ENCODE results near the gene NFASC.

The NFASC gene

DNA sequence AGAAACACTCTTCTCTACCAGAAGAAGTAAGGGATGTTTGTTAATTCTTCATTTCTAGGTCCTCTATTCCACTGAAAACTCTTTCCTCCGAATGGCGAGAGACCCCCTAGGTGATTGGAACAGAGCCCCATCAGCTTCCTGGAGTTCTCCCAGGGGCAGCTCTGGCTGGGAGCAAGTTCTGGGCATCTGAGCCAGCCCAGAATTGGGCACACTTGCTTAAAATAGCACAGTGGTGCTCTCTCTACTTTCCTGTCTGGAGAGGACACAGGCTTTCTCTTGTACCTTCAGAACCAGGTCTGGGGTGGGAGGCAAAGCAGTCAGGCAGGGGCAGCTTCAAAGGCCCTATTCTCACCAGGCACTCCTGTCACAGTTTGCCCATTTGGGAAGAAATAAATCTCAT, 89.2 kb downstream of the NFASC start:
- no peak for DNase-seq (ENCODE audit: low read depth)

DNA sequence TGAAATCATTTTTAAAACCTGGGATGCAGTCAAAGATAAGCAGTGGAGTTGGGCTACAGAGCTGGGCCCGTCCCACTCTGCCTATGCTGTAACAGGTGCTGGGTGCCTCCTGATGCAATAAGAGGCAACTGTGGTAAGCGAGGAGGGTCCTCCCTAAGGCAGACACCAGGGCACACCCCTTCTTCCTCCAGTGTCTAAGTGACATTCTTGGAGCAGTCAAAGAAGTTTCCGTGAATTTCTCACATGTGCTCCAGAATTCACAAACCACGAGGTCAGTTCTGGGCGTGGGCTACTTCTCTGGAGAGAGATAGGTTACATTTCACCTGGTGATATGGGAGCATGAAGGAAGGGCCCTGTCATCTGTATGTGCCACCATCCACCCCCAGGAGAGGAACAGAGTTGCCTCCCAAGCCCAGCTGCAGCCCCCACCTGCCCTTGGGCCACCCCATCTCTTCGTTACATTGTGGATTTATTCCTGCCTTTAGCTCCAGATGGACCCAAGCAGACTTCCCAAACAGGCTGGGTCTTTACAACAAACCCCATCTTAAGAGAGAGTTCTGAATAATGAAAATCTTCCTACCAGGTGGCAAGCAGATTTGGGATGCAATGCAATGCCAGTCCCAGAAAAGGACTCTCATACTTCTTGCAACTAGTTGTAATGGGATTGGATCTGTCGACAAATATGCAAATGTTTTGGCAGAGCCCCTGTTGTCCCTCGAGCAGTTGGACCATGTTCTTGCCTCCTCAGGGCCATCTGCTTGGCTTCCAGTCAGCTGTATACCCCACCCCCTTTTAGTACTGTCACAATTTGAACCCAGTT, 89.9 kb downstream of the NFASC start:
- DNase-seq (ENCODE audit: low read depth), result no peak

DNA sequence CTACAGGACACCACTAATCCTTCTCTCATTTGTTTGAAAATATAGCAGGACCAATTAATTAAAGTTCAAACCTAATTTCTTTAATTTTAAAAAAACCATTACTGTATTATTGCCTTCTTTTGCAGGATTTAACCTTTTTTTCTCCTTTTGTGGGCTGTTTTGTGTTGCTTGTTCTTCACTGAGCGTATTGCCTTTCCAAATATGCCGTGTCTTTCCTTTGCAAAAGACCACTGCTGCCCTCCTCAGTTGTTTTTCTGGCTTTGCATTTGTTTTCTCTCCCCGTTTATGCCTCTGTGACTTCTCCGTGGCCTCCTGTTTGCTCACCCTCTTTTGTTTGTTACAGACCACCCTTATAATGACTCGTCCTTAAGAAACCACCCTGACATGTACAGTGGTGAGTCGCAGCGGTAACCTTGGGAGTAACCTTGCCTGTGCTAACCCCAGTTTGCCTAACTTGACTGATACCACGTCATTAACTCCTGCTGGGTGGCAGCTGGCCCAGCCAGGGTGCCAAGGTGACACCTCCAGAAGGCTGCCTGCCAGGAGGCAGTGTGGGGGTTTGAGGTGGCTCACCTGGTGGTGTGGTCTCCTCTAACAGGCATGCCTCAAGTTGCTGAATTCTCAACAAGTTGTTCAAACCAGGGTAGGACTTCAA, 91.2 kb downstream of the NFASC start:
- no peak for DNase-seq (ENCODE audit: low read depth)

DNA sequence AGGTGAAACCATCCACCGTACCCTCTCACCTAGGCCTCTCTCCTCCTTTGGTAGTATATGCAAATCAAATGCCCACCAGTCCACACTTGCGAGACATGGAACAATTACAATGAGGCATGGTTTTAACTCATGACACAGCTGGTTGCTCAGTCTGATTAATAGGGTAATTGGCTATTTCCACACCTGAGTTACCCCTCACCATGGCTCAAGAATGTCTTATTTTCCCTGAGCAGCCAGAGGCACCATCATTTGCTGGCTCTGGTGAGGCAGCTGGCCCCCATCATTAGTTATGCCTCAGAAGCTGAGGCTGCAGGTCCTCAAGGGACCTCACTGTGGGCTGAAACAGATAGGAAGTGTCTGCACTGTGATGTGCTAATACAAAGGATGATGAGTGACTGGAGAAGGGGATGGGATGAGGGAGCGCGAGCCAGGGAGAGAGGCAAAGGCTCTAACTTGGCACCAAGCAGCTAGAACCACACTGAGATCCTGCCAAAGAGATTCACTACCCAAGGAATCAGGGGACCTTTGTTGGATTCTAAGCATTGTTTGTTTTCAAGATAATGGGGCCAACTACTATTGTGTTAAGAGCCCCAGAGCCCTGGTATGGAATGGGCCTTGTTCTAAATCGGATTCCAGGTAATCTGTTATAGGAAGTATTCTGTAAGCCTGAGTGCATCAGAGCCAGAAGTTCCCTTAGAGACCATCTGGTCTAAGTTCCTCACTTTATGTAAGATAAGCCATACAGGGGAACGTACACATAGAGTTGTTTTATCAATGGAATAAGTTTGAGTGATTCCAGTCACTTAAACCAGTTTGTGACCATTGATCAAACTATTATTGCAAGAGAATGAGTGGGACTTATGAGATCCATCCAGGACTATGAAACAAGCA, 92.3 kb downstream of the NFASC start:
- DNase-seq (ENCODE audit: low read depth), result no peak

DNA sequence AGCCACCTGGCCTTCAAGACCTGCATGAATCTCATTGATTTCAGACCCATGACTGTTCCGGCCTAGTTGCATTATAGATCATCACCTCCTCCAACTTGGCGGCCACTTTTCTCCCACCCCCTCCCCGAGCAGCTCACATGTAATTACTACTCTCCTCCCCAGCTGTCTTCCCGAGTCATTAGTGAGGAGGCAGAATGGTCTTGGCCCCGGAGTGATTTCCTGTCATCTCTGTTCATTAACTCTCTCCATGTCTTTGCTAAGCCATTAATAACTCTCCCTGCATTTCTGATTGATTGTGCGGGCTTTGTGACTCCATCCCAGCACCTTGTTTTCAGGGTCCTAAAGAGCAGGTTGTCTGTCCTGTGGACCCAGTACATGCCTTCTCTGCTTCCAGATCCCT, 96.8 kb downstream of the NFASC start:
- DNase-seq (ENCODE audit: low read depth), result no peak

DNA sequence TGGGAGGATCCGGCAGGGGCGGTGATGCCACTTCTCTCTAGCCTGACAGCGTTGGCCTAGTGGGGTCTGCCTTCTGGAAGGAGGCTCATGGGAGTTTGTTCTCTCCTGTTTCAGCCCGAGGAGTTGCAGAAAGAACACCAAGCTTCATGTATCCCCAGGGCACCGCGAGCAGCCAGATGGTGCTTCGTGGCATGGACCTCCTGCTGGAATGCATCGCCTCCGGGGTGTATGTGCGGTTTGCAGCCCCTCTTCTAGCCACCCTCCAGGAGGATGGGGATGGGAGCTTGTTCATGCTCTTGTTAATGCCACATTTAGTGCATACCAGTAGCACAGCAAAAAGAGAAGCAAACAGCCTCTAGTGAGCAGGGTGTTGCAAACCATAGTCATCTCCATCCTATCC, 97.5 kb downstream of the NFASC start:
- DNase-seq (ENCODE audit: low read depth), result no peak

DNA sequence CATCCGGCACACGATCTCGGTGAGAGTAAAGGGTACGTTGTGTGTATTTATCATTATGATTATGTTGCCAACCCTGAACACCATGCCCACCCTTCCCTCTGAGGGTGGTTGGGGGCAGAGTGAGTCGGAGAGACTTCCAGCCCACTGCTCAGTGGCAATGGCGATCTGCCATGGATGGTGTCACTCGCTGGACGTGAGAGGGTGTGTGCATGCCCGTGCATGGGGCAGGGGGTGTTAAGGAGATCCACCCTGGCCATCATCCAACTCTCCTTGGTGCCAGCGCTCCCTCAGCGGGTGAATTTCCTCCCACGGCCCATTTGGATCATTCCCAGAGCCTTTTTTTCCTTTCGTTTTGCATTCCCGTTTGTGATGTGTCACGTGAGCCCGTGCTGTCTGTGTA, 98.3 kb downstream of the NFASC start:
- DNase-seq (ENCODE audit: low read depth), result no peak

DNA sequence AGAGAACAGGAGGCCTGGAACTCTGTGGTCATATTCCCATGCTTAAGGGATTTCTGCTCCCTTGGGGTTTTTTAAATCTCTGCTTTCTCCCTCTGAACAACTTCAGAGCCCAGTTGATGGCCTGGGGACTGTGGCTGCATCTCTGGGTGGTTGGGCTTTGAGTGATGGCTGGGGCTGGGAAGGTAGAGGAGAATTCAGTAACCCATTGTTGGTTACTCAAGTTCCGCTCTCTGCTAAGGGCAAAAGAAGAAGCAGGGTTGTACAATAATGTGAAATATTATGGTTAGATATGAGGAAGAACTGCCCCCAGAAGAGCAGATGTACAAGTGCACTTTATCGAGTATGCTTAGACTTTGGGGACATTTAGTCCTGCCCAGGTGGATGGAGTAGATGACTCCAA, 100.3 kb downstream of the NFASC start:
- no peak for DNase-seq (ENCODE audit: low read depth)

DNA sequence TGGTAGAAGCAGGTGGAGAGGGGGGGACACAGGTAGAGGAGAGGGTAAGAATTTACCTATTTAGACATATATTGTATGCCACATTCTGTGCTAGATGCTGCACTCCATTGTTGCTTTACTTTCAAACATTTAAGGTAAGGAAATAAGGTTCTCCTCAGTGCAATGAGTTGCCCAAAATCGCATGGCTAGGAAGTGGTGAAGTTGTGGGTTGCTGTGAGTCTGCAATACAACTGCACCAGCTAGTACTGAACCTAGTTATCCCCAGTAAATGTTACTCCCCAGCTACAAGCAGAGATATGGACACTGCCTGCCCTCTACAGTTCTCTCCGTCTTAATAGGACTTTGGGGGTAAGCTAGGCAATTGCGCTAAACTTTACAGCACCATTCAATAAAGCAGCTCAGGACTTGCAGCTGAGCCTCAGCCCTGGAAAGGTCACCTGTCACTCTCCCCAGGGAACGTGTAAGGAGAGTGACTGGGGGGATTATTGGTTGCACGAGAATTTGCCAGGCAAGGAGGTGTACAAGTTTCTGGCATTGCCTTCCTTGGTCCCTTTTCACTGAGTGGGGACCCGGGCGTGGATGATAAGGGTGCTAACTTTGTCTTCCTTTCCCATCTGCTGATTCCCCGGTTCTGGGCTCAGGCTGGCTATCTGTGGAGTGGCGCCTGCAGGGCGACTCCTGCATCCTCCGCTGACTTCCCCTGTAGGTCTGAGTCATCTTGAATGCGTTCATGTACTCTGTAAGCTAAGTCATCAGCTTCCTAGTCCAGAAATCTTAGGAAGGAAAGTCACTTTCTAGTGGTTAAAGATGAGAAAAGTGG, 101.1 kb downstream of the NFASC start:
- DNase-seq (ENCODE audit: low read depth), result no peak

DNA sequence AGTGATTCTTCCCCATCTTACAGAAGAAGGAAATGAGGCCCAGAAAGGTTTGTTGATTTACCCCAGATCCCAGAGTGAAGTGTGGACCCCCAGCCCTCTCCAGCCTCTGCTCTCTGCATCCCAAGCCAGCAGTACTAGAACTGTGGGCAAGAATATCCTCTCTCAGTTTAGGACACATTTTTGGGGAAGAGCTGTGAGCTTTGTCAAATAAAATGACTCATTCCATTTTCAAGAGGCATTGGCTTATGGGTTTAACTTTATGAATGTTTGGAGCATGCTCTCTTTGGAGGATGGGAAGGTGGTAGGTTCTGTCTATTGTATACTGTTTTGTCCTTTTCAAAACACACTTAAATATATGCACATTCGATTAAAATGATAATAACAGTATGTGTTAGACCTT, 101.8 kb downstream of the NFASC start:
- no peak for DNase-seq (ENCODE audit: low read depth)

DNA sequence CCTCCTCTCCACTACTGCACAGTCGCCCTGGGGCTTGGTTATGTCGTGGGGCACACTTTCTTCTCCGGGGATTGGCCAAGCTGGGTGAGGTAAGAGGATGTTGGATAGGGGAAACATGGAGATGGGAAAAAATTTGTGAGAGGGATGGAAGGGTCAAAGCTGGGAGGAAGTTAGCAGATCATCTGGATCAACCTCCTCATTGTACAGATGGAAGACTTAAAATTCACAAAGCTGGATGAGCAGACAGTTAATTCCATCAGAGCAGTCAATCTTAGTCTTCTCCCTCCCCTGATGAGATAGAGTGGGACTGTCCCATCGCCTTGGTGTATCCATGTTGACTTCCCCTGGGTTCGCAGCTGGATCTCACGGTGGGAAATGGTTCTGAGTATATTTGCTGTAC, 102.8 kb downstream of the NFASC start:
- DNase-seq (ENCODE audit: low read depth), result no peak

DNA sequence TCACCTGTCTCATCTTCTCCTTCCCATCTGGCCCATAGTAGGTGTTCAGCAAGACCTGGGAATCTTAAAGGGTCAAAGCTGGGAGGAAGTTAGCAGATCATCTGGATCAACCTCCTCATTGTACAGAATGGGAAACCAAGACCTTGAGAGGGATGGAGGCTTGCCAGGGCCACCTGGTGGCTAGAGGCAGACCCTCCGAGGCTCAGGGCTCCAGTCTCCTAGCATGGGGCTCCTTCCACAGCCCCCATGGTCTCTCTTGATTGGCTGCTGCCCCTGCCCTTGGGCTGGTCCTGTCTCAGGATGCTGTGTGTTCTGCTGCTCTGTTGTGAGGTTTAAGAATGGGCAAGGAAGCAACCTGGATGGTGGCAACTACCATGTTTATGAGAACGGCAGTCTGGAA, 103.7 kb downstream of the NFASC start:
- DNase-seq (ENCODE audit: low read depth), result no peak

DNA sequence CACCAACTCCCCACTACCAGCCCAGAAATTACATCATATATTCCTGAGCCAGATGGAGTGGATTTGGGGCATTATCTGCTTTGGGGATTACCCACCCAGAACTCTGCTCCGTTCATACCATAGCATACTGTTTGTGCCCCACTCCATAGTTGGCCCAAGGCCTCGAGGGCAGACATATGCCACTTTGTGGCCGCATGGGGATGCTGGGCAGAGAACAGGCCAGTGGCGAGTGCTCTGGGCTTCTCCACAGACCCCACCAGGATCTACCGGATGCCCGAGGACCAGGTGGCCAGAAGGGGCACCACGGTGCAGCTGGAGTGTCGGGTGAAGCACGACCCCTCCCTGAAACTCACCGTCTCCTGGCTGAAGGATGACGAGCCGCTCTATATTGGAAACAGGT, 104.4 kb downstream of the NFASC start:
- no peak for DNase-seq (ENCODE audit: low read depth)

DNA sequence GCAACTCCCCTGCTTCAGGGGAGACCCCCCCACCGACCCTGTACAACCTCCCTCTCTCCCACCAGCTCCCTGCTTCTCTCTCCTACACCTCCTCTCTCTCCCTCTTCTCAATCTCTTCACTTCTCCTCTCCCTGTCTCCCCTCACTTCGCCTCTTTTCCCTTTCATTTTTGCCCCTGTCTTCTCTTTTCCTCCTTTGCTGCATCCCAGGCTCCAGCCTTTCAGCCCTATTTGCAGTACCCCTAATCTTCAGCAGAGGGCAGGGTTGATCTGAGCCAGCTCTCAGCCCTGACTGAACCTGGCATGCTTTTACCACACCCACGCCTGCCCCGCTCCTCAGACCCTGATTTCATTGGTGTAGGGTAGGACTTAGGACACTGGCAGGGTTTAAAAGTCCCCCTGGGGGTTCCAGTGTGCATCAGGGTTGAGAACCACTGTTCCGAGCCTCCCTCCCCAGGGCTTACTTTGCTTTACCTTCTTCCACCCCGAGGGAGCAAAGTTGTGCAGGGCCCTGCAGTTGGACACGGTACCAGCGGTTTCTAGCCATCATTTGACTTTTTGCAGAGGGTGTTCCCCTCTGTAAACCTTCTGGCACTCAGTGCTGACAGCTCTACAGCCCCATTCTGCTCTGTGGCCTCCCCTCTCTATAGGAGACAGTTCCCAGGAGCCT, 105.0 kb downstream of the NFASC start:
- DNase-seq (ENCODE audit: low read depth), result peak; percentile 35

DNA sequence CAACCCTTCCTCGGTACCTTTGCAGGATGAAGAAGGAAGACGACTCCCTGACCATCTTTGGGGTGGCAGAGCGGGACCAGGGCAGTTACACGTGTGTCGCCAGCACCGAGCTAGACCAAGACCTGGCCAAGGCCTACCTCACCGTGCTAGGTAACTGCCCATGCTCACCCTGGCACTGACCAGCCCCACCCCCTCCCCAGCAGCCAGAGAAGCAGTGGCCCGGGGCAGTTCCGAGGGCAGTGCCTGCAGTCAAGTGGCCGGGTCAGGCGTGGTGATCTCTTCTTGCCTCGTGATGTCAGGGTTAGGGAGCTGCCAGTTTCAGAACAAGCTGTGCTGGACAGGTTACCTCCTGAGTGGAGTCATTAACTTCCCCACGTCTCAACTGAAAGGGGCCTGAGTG, 106.0 kb downstream of the NFASC start:
- no peak for DNase-seq (ENCODE audit: low read depth)

DNA sequence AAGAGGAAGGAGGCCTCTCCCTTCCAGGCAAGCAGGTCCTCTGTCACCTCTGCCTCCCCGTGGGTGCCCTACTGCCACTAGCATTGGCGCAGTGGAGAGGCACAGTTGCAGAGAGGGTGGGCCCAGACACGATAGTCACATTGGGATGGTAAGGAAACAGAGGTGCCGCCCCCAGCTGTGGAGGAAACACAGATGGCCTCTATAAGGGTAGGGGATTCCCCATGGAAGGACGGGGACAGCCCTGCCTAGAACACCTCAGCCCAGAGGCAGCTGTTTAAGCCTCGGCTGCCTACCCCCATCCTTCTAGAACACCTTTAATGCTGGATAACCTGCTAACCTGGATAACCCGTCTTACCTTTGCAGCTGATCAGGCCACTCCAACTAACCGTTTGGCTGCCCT, 106.7 kb downstream of the NFASC start:
- no peak for DNase-seq (ENCODE audit: low read depth)

DNA sequence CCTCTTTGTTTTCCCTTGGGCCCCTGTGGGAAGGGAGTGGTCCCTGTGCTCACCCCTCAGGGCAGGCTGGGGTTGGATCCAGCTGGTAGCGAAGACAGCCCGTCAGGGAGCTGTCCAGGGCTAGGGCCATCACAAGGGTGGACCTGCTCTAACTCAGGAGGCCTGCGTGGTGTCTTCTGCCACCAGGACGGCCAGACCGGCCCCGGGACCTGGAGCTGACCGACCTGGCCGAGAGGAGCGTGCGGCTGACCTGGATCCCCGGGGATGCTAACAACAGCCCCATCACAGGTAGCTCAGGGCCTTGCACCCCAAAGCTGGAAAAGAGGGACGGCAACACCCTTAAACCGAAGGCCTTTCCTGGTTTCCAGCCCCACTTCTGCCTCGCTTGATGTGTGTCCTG, 108.1 kb downstream of the NFASC start:
- no peak for DNase-seq (ENCODE audit: low read depth)

DNA sequence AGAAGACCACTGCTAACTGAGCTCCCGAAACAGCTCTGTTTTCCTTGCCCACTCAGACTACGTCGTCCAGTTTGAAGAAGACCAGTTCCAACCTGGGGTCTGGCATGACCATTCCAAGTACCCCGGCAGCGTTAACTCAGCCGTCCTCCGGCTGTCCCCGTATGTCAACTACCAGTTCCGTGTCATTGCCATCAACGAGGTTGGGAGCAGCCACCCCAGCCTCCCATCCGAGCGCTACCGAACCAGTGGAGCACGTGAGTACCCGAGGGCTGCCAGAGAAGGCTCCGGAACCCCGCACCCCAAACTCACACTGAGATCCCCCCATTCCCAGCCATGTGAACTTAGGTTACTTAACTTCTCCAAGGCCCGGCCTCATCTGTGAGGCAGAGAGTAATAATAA, 108.6 kb downstream of the NFASC start:
- no peak for DNase-seq (ENCODE audit: low read depth)

DNA sequence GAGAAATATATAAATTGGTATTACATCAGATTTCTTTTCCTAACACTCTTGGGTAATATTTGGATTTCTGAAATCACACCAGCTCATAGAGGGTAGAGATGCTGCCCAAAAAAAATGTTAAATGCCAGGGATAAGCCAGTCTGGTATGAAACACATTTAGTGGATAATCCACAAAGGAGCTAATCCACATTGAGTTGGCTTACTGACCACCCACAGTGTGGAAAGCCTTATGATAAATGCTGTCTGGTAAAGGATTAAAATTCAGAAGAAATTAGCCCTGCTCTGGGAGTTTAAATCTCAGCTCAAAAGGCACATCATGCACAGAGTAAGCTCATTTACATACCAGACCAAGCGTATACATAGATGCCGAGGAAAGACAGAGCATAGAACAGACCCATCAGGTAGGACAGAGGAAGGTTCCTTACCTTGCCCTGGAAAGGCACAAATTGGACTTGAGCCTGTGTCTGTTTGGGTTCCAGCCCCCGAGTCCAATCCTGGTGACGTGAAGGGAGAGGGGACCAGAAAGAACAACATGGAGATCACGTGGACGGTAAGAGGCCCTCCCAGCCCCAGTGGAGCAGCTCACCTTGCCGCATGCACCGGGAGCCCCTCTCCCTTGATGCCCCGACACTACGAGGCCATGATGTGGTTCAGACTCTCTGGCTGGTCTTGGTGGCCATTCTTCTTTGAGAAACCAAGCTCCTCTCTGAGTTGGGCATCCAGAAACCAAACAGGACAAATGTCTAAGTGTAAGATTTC, 109.4 kb downstream of the NFASC start:
- no peak for DNase-seq (ENCODE audit: low read depth)

DNA sequence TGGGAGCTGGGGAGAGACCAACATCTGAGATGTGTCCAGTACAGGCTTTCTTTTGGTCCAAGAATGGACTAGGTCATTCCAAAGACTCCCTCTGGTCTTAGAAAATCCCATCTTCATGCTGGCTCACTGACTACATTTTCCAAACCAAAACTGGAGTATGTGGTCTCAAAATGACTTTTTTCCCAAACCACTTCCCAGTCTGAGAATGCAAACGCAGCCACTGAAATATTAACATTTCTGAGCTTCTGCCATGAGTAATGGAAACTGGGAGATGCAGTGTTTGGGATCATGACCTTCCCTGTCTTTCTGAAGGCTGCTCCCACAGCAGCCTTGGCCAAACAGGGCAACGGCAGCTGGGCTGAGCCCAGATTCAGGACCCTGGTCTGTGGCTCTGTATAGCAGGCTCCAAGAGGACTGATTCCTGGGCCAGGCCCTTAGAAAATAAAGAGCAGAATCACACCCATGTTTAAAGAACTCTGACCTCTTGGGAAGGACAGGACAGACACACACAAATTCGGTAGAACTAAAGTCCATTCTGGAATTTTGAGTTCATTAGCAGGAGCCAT, 110.3 kb downstream of the NFASC start:
- no peak for DNase-seq (ENCODE audit: low read depth)
